Stimulated activated CD8-positive, alpha-beta memory T cell treated with anti-CD3 and anti-CD28 coated beads, Interleukin-15, amount 100 ng/mL, for 4 hours (primary cell): ENCODE results near the gene RPTOR.
"Not testable (repeated sequence)": the region's sequence is repeated elsewhere in the genome, so short reads cannot be mapped to it uniquely, and the experiment has no call there.

ENCODE experiments used
- DNase-seq, 2 donors: peaks; one replicate each; pipeline ENCODE4 v3.0.0-alpha.2; 2020; ENCODE audit warnings: low read depth in 2 of 2

Gene RPTOR

DNA sequence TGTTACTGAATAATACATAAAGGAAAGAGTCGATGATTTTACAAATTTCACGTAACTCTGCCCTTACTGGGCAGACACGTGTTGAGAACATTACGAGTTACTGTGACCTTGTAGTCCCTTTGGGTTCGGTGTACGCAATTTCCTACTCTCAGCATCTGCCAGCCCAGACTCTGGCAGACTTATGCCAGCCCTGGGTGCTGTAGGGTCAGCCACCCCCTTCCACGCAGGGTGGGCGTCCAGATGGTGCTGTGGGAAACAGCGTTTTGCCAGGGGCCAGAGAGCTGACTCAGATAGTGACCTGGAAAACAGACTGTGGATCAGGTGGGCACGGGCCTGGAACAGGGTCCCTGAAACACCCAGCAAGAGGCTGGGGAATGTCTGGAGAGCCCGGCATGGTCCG, 148.9 kb downstream of the RPTOR start:
- no peak for DNase-seq

DNA sequence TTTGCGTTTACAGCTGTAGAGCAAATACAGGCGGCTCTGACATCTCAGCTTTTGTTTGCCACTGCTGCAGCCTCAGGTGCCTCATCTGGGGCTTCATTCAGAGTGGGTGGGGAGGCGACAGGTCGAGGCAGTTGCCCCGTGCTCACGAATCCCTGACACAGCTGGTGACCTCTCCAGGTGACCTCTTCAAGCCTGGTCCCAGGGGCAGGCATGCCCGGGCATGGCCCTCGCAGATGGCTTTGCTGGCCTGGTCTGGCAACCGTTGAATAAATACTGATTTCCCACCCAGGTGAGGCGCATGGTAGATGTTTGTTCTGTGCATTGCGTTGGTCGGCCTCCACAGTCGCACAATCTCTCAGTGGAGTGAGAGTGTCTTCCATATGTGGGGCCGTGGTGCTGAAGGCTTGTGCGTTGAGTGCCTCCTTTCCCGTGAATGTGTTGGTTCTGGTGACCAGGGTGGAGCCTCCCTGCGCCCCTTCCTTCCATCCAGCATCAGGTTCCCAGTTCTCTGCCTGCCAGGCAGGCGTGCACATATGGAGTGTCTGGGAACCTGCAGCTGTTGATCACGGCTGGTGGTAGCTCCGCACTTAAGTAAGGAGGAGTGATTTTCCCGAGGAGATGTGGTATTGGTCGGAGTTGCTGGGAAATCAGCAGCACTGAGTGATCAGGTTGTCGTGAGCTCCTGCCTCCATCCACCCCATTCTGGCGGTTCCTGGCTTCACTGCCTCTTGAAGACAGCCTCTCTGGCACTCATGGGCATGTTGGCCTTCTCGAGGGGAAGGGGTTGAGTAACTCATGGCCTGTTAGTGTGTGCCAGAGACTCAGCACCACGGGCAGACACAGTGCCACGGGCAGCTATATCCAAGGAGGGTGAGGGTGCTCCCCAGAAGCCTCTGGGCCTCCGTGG, 149.7 kb downstream of the RPTOR start:
- DNase-seq = no peak

DNA sequence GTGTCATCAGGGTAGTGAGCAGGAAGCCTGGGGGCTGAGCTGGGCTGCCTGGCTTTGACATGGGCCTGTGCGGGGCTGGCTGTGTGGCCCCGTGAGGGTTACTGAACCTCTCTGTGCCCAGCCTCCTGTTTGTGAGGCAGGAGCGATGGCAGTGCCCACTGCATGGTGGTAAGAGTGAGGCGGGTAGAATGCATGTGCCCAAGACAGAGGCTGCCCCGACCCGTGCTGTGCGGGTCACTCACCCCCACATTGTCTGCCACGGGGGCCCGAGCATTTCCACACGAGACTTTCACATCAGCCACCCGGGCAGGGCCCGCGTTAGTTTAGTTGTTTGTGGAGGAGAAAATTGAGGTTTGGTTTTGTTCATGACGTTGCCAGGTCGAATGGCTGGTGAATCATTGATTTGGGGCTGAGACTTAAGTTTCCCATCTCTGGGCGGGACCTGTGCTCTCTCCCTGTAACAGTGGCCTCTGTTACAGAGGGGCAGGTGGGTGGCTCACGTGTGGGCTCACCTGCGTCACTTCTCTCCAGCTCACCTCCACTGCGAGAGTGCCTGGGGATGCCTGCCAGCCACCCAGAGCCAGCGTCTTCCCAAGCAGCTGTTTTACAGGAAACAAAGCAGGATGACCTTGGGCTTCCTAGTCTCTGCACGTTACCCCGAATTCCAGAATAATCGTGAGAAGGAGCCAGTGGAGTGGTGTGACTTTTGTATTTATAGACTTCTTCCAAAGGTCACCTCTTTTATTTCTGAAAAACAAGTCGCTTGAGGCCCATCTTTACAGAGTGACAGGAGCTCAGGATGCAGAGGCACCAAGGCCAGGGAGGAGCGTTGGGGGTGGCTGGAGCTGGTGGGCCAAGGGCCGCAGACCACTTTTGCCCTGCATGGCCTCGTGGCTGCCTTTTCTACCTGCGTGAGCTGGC, 150.6 kb downstream of the RPTOR start:
- no peak for DNase-seq

DNA sequence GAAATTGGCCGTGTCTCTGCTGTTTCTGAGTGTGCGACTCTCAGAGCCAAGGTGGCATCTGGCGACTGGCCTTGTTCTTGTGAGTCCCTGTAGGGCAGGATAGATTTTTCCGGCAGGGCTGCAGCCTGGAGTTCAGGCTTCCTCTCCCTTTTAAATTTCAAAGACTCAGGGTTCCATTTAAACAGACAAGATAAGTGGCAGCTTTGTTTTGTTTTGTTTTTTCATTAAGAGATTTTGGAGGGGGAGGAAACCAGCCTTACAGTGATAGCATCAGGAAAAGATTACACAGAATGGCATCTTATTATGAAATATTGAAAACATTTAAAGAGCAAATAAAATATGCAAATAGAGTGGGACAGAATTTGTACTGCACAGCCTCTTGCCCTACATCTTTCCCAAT, 151.3 kb downstream of the RPTOR start:
- DNase-seq = no peak

DNA sequence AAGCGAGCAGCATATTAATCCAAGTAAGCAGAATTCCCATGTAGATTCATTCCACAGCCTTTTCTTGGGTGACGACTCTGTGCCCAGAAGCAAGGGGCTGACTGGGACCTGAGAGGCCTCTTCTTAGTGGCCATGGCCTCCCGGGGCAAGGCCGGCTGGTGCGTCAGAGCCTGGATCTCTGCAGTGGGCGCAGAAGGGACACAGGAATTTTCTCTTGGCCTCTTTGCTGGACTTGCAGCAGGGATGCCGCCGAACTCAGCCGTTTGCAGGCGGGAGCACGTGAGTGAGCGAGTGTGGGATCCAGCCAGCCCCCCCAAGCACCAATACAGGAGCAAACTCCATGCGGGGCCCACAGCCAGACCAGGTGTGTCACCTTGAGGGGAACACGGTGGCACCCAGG, 151.8 kb downstream of the RPTOR start:
- DNase-seq = no peak

DNA sequence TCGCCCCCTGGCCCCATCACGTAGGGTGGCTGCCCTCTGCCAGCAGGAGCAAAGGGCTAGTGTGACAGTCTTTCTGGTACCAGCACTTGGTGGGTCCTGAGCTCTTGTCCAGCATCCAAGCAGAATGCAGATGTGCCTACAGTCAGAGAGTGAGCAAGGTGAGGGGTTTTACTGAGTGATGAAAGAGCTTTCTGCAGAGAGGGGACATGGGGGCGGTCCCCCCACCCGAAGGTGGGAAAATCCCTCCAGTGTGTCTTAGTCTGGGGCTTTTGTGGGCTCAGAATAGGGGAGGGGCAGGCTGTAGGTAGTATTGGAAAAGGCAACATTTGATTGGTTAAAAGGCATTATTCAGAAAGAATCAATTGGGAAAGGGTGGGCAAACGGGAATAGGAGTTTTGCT, 152.3 kb downstream of the RPTOR start:
- no peak for DNase-seq

DNA sequence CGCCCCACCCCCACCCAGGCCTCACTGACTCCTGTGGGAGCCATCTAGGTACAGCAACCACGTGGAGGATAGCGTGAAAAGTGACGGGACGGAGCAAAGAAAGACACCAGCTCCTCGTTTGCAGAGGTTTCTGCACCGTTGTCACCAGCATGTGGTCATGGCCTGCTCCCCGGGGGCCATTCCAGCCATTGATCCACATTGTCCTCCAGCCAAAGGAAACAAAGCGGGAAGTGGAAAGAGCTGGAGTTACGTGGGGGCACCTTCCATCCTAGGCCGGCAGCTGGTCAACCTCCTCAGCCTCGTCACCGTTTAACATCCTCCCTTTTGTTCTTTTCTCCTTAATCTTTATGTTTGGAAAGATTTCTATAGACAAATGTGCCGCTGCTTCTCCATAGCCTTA, 153.7 kb downstream of the RPTOR start:
- DNase-seq = no peak

DNA sequence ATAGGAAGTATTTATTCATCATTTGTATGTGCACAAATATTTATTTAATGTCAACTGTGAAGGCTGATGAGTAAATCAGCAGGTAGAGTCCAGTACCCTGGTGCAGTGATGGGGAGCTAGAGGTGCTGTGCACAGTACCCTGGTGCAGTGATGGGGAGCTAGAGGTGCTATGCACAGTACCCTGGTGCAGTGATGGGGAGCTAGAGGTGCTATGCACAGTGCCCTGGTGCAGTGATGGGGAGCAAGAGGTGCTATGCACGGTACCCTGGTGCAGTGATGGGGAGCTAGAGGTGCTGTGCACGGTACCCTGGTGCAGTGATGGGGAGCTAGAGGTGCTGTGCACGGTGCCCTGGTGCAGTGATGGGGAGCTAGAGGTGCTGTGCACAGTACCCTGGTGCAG, 154.6 kb downstream of the RPTOR start:
- DNase-seq = not testable (repeated sequence)

DNA sequence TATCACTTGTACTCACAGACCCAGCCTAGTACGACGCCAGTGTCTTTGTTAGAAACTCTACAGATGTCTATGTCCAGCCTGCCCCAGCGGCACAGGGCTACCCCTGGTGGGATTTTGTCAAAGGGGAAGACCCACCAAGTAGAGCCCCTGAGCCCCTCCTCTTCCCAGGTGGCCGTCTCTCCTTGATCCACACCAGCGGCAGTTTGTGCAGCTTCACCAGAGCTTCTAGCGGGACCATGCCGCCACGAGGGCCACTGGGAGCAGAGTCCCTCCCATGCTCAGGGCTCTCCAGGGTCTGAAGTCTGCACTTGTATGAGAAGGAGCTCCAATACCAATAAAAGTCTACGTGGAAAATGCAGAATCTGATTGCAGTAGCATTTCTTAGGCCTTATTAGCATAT, 157.1 kb downstream of the RPTOR start:
- no peak for DNase-seq

DNA sequence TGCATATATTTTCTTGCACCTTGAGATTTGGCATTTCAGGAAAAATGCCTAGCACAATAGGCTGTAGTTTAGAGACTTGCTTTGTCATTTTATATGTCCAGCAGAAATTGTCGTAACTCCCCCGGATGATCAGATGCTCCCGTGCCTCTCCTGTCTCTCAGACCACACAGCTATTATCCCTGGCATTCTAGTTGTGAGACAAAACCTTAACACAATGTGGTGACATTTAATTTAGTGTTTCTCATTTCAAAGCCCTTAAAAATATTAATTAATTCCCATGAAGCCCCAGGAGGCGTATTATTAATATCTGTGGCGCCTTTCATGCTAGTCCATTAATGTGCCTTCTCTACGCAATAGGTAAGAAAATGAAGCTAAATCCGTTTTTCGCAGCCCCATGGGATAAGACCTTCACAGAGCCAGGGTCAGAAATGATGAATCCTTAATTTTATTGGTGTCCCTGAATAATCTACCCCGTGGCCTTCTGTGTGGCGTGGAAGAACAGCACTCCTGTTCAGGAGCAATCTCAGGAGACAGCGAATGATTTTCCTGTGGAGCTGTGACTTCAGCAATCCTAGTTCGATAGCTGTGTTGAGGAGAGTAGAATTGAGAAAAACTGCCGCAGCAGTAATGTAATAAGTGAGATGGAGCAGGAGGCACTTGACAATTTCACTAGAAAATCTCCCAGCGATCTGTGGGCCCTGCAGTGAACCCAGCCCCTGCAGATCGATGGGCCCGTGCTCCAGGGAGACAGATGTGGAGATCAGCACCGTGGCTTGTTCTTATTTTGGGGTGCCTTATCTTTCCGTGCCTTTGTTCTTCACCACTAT, 157.9 kb downstream of the RPTOR start:
- DNase-seq = no peak

DNA sequence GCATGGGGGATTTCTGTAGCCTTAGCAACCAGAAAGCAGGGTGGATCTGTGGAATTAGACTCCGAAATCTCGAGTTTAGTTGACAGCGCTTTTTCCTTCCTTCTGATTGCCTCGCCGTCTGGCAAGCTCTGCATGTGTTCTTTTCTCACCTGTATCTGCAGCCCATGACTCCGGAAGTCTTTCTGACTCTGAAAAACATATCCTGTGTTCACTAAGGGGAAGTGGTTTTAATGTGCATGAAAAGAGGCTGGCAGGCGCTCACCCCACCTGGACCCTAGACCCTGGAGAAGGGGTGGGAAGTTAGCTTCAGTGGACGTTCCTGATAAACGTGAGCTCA, 158.5 kb downstream of the RPTOR start:
- DNase-seq = no peak

DNA sequence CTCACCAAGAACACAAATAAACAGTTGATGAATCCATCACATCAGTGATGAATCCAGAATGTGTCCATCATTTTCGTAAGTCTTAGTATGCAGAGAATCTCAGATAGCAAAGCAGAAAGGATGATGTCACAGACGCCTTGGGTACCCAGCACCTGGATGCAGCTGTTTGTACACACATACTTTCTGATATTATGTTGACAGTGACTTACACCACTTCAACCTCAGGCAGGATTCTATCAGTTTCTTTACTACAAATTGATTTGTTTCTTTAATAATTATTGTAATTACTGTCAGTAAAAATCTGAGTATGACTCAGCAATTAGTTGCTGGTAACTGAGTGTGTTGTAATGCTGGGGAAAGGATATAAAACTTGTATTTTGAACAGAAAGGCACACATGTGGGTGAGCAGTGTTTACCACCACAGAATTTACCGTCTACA, 159.8 kb downstream of the RPTOR start:
- no peak for DNase-seq

DNA sequence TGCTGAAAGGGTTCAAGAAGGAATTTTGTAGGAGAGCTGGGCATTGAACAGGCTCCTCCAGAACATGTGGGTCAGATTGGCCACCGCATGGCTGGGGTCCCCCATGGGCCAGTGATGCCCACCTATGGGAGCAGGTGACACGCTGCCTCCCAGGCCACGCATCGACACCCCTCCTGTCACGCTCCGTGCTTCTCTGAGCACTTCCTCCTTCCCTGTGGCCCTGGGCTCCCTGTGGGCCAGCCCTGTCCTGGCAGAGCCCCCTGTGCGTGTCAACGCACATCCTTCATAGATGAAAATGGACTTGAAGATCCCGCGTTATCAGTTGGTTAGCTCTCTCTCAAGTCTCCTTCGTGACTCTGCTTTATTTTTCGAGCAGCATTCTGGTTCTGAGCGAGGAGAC, 160.3 kb downstream of the RPTOR start:
- DNase-seq = no peak

DNA sequence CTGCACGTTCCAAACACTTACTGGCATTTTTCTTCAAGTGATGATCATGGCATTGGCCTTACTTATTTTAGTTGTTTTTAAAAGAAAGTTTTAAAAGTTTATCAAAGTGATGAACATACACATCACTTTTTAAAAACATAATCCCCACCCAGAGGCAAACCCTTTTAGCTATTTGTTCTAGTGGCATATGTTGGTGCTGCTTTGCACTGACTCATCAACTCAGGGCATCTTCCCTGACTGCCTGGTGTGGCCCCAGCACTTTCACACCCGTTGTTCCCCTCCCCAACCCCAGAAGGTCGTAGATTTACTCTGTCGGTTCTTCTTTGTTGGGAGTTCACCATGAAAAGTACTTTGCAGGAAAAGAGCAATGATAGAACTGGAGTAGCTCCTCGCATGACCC, 161.3 kb downstream of the RPTOR start:
- DNase-seq = no peak

DNA sequence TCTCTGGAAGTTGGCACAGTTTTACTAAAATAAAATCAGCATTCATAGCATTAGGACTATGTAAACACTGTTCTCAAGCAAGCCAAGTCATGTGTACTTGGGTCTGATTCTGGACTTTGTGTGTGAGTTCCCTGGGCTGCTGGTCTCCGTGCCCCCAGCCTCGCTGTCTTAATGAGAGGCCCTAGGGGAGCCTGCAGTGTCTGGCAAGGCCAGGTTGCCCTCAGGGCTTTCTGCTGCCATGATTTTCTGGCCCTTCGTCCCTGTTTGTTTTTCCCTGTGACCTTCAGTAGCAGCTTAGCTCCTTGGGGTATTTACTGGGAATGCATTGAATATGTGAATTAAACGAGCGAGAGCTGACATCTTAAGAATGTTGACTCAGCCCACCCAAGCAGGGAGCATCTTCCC, 161.8 kb downstream of the RPTOR start:
- DNase-seq = no peak

DNA sequence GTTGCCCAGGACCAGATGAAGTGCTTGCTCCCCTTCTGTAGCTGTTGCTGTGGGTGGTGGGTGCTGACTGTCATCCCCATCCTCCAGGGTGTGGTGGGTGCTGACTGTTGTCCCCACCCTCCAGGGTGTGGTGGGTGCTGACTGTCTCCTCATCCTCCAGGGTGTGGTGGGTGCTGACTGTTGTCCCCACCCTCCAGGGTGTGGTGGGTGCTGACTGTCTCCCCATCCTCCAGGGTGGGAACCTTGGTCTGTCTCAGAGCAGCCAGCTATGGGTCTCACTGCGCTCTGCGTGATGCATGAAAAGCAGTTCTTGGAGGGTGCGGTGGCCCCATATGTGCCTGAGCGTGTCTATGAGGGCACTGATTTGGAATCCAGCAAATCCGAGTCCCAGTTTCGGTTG, 163.8 kb downstream of the RPTOR start:
- no peak for DNase-seq

DNA sequence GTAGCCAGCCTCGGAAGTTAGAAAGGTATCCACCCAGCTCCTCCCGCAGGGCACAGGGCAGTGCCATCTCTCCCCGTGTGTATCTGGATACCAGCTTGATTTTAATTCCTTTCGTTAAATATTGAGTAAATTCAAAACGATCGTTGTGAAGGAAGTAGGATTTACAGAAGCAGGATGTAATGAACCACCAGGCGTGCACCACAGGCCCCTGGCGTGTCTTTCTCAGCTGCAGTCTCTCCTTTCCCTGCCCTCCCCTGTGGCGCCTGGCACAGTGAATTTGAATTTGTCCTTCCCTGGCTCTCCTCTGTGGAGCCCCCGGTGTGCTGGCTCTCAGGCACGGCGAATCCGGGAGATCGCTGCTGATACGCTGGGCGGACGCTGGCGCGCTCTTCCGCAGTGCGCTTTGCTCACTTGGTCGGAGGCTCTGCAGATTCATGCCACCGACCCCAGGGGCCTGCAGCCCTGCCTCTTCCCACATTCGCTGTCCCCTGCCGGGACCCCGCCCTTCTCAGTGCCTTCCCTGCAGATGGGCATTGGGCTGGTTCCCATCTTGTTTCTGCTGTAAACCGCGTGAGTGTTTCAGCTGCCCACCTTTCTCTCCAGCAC, 164.6 kb downstream of the RPTOR start:
- DNase-seq = no peak

DNA sequence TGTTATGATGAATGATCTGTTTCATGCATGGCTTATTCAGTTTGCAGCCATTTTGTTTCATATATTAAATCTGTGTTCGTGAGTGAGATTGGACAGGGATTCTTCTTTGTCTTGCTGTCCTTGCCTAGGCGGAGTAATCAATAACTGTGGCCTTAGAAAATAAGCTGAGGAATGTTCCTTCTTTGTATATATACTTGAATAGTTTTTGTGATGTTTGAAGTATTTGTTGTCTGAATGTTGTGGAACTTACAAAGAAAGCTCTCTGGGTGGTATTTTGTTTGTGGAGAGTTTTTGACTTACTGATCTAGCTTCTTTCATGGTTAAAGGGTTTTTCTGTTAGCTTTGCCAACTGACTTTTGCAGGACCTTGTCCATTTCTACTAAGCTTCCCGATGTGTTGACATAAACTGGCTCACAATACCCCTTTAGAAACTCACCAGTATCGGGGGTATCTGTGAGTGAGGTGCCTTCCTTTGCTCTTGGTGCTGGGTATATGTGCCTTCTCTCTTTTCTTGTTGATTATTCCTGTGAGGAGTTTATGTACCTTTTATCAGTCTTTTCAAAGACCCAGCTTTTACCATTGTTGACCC, 166.2 kb downstream of the RPTOR start:
- DNase-seq = no peak

DNA sequence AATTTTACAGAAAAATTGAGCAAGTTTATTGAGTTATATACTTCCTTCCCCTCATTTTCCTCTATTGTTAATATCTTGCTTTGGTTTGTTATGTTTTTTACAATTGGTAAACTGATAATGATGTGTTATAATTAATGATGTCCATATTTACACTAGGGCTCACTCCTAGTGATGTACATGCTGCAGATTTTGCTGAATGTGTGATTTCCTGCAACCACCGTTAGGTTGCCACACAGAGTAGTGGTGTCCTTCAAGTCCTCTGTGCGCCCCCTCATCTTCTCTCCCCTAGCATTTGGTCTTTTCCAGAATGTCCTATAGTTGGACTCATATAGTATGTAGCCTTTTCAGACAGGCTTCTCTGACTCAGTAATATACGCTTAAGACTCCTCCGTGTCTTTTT, 167.5 kb downstream of the RPTOR start:
- DNase-seq = no peak

DNA sequence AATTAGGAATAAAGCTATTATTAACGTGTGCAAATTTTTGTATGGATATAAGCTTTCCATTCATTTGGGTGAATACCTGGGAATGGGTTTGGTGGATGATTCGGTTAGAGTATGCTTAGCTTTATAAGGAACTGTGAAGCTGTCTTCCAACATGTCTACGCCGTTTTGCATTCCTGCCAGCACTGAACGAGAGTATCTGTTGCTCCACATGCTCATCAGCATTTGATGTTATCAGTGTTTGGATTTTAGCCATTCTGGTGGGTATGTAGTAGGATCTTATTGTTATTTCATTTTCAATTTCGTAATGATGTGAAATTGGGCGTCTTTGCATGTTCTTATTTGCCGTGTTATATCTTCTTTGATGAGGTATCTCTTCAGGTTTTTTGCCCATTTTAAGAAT, 168.0 kb downstream of the RPTOR start:
- DNase-seq = no peak
